HUES48 (cell line): ENCODE data around the gene CDK13.

Source experiments
- H3K27ac ChIP-seq: one replicate; pipeline ENCODE4 v1.7.0; 2013; ENCODE audit warnings: low read depth, low read length, inconsistent platforms
- H3K27me3 ChIP-seq: 2 replicates; pipeline ENCODE4 v1.6.1; 2013; ENCODE audit warnings: mild to moderate bottlenecking, low read length; ENCODE audit not compliant: control insufficient read depth, insufficient read depth
- H3K36me3 ChIP-seq: 2 replicates; pipeline ENCODE4 v1.6.1; 2013; ENCODE audit warnings: low read length; ENCODE audit not compliant: control insufficient read depth, insufficient read depth
- H3K4me1 ChIP-seq: 2 replicates; pipeline ENCODE4 v1.6.1; 2013; ENCODE audit warnings: mild to moderate bottlenecking, low read length; ENCODE audit not compliant: control insufficient read depth, insufficient read depth
- H3K4me3 ChIP-seq: 2 replicates; pipeline ENCODE4 v1.5.1; 2013; ENCODE audit warnings: mild to moderate bottlenecking, low read depth, low read length
- H3K9ac ChIP-seq: 2 replicates; pipeline ENCODE4 v1.6.1; 2013; ENCODE audit warnings: mild to moderate bottlenecking, low read depth, low read length, moderate library complexity
- H3K9me3 ChIP-seq: 2 replicates; pipeline ENCODE4 v1.6.1; 2013; ENCODE audit warnings: low read length; ENCODE audit not compliant: control insufficient read depth, insufficient read depth

CDK13 gene

DNA sequence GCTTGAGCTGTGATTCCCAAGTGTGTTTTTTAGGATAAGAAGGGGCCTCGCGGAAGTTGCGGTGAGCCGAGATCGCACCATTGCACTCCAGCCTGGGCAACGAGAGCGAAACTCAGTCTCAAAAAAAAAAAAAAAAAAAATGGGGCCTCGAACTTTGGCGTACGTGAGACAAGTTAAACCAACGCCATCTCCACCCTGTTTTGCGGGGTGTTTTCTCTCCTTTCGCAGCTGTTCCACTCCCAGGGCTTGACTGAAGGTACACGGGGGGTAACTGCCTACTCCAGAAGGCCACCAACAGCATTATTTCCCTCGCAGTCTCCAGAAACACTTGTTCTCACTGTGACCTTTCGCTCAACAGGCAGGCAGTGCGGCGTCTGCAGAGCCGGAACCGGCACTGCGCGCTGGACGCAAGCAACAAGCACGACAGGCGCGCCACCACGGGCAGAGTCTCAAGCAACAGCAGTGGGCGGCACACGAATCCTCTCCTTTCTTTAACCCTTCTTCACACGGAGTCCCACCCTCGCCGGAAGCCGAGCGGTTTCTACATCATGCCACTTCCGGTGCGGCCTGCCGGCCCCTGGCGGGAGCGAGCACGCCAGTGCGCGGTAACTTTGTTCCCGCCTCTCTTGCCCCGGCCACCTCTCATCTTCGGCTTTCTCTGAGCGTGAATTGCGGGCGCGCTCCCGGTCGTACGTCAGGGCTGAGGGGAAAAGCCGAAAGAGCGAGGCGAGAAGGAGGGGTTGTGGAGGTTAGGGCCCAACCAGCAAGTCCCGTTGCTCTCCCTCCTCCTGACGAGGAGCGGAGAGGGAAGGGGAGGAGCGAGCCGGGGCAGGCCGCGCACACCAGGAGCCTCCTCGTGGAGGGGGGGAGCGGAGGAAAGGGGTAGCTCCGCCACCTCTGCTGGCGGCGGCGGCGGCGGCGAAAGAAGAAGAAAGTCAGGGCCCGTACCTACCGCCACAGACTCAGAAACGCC, 814 bp upstream of the CDK13 start:
- Histone ChIP-seq H3K4me3 (peak overlapping the region; percentile 88), H3K36me3 (no peaks in the 10 kb centered on the region), H3K9ac (peak overlapping the region; percentile 92), H3K4me1 (peaks cover 10% of the 10 kb centered on the region; the same call in 1 of the 2 replicates), H3K9me3 (no peaks in the 10 kb centered on the region), H3K27ac (peak overlapping the region; percentile 100), H3K27me3 (no peaks in the 10 kb centered on the region)

DNA sequence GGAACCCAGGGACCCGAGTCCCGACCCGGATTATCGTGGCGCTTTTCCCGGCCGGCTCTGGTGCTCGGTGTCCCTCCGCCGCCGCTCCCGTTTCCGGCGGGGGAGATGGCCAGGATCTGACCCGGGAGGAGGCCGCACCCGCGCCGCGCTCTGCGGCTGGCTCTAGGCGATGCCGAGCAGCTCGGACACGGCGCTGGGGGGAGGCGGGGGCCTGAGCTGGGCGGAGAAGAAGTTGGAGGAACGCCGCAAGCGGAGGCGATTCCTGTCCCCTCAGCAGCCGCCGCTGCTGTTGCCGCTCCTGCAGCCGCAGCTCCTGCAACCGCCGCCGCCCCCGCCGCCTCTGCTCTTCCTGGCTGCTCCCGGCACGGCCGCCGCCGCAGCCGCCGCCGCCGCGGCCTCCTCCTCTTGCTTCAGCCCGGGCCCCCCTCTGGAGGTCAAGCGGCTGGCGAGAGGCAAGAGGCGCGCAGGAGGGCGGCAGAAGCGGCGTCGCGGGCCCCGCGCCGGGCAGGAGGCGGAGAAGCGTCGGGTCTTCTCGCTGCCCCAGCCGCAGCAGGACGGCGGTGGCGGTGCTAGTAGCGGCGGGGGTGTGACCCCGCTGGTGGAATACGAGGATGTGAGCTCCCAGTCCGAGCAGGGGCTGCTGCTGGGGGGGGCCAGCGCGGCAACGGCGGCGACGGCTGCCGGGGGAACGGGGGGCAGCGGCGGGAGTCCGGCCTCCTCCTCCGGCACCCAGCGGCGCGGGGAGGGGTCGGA, 593 bp downstream of the CDK13 start:
- peak overlapping the region; percentile 88 for H3K4me3 ChIP-seq
- peak overlapping the region; percentile 100 for H3K27ac ChIP-seq
- H3K9ac ChIP-seq = peak overlapping the region; percentile 83
- peaks cover 16% of the 10 kb centered on the region; the same call in 1 of the 2 replicates for H3K4me1 ChIP-seq
- H3K9me3 ChIP-seq = no peaks in the 10 kb centered on the region
- H3K36me3 ChIP-seq = no peaks in the 10 kb centered on the region
- H3K27me3 ChIP-seq = no peaks in the 10 kb centered on the region

DNA sequence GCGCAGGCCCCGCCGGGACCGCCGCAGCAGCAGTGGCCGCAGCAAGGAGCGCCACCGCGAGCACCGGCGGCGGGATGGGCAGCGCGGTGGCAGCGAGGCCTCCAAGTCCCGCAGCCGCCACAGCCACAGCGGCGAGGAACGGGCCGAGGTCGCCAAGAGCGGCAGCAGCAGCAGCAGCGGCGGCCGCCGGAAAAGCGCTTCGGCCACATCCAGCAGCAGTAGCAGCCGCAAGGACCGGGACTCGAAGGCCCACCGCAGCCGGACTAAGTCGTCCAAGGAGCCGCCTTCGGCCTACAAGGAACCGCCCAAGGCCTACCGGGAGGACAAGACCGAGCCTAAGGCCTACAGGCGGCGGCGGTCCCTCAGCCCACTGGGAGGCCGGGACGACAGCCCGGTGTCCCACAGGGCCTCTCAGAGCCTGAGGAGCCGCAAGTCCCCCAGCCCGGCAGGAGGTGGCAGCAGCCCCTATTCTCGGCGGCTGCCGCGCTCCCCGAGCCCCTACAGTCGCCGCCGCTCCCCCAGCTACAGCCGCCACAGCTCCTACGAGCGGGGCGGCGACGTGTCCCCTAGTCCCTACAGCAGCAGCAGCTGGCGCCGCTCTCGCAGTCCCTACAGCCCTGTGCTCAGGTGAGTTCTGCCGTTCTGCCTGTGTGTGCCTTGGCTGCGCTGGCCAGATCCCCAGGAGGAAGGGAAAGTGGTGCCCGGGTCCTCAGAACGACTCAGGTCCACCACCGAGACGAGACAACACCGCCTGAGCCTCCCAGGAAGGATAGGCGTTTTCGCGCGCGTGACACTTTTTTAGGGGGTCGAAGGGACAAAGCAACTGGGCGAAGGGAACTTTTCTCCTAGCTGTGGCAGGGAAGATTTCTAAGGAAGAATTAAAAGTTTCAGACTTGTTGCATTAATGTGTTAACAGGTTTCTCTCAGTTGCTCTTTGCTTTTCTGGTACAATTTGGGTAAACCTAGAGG, 1.5 kb downstream of the CDK13 start:
- H3K9ac ChIP-seq = peak overlapping the region; percentile 75
- H3K4me3 ChIP-seq = peak overlapping the region; percentile 88
- H3K9me3 ChIP-seq = no peaks in the 10 kb centered on the region
- no peaks in the 10 kb centered on the region for H3K27me3 ChIP-seq
- H3K4me1 ChIP-seq = peaks cover 16% of the 10 kb centered on the region; the same call in 1 of the 2 replicates
- H3K27ac ChIP-seq = peak overlapping the region; percentile 100
- no peaks in the 10 kb centered on the region for H3K36me3 ChIP-seq

DNA sequence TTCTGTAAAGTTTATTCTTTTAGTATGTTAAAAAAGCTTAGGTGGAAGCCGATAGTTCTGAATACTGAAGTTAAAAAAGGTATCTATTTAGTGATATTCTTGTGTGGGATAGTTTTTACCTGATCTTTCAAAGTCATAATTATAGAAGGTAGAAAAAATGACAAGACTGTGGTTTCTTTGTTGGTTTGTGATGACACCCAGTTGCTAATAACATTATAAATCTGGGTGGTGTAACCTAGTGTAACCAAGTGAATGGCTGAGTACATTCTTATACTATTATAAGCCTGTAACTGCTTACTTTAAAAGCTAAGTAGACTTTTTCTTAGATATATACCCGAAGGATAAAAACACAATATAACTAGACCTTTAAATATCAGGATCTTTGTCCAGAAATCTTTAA, 2.3 kb downstream of the CDK13 start:
- Histone ChIP-seq H3K36me3 (no peaks in the 10 kb centered on the region), H3K9ac (peak overlapping the region; percentile 75), H3K9me3 (no peaks in the 10 kb centered on the region), H3K27me3 (no peaks in the 10 kb centered on the region), H3K4me3 (peak overlapping the region; percentile 88), H3K27ac (no peak overlapping the region), H3K4me1 (peaks cover 16% of the 10 kb centered on the region)

DNA sequence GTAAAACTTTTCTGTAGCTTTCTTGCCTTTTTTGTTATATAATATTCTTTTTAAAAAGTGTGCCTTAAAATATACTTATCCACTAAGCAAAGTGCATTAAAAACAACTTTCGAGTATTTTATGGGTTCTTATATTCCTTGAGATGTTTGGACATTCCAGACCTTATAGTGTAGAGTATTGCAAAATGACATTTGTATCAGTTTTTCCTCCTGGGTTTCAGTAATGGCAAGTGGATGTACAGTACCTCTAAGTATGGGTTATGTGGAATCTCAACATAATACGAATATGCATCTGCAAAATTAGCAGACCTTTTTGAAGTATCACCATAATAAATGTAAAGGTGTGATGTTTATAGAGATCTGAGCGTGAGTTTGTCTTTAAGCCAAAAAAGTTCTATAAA, 2.7 kb downstream of the CDK13 start:
- H3K36me3 ChIP-seq = no peaks in the 10 kb centered on the region
- peaks cover 21% of the 10 kb centered on the region for H3K4me1 ChIP-seq
- no peak overlapping the region for H3K27ac ChIP-seq
- no peaks in the 10 kb centered on the region for H3K27me3 ChIP-seq
- H3K9ac ChIP-seq = peak overlapping the region; percentile 75; the same call in 1 of the 2 replicates
- H3K4me3 ChIP-seq = peak overlapping the region; percentile 88
- no peaks in the 10 kb centered on the region for H3K9me3 ChIP-seq

DNA sequence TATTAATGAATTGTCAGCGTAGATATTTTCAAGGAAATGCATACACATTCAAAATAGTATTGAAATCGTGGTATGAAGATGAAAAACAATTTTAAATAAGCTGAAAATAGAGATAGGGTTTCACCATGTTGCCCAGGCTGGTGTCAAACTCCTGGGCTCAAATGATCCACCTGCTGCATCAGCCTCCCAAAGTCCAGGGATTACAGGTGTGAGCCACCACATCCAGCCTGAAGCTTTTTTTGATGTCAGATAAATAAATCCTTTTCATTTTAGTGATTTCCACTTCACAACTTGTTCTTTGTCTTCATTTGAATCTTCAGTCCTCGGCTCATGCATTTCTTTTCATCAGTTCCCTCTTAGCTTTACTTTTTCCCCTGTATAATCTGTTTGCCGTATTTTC, 4.6 kb downstream of the CDK13 start:
- peaks cover 27% of the 10 kb centered on the region for H3K4me1 ChIP-seq
- no peaks in the 10 kb centered on the region for H3K36me3 ChIP-seq
- H3K9ac ChIP-seq = no peak overlapping the region
- H3K27ac ChIP-seq = no peak overlapping the region
- H3K27me3 ChIP-seq = no peaks in the 10 kb centered on the region
- H3K9me3 ChIP-seq = no peaks in the 10 kb centered on the region
- no peak overlapping the region; the same call in 1 of the 2 replicates for H3K4me3 ChIP-seq

DNA sequence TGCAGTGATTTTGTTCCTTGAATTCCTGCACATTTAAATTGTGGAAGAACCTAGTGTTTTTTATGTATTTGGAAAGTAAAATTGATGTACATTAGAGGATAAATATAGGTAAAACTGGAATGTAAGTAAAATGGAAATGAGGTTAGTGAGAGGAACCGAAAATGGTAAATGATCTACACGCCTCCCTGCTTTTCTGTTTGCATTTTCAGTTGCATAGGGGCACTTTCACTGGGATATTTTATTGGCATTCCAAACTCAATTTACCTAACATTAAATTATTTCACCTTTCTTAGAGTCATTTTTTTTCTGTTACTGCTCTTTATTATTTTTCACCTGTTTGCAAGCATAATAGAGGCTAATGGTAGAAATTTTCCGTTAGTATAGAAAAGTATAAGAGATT, 8.0 kb downstream of the CDK13 start:
- Histone ChIP-seq H3K36me3 (no peaks in the 10 kb centered on the region), H3K4me3 (no peak overlapping the region), H3K27ac (no peak overlapping the region), H3K9ac (no peak overlapping the region), H3K9me3 (no peaks in the 10 kb centered on the region), H3K4me1 (peaks cover 27% of the 10 kb centered on the region), H3K27me3 (no peaks in the 10 kb centered on the region)

DNA sequence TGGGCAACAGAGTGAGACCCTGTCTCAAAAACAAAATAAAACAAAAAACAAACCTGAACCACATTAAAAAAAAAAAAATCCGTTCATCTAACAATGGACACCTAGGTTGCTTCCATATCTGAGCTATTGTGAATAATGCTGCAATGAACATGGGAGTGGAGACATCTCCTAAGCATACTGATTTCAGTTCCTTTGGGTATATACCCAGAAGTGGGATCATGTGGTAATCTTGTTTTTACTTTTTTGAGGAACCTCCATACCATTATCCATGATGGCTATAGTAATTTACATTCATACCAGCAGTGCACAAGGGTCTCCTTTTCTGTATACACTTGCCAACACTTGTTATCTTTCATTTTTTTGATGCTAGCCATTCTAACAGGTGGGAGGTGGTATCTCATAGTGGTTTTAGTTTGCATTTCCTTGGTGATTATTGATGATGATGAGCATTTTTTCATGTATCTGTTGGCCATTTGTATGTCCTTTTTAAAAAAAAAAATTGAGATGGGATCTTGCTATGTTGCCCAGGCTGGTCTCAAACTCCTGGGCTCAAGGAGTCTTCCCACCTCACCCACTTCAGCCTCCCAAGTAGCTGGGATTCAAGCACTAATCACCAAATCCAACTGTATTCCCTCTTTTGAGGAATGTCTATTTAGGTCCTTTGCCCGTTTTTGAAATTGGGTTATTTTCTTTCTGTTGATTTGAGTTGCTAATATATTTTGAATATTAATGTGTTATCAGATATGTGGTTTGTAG, 17.5 kb downstream of the CDK13 start:
- H3K27me3 ChIP-seq = no peaks in the 10 kb centered on the region
- no peaks in the 10 kb centered on the region for H3K36me3 ChIP-seq
- H3K4me3 ChIP-seq = no peak overlapping the region
- no peaks in the 10 kb centered on the region for H3K9me3 ChIP-seq
- H3K27ac ChIP-seq = no peak overlapping the region
- H3K4me1 ChIP-seq = peaks cover 18% of the 10 kb centered on the region
- H3K9ac ChIP-seq = no peak overlapping the region

DNA sequence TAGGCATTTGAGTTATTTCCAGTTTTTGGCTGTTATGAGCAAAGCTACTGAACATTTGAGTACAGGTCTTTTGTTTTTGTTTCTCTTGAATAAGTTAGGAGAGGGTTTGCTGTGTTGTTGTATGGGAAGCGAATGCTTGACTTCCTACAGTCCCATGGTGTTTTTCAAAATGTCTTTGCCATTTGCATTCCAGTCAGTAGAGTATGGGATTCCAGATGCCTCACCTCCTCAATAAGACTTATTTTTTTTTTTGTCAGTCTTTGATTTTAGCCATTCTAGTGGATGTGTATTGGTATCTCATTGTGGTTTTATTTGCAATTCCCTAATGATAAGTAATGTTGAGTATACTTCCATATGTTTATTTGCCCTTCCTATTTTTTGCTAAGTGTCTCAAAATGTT, 19.4 kb downstream of the CDK13 start:
- Histone ChIP-seq H3K4me1 (peaks cover 18% of the 10 kb centered on the region), H3K9me3 (no peaks in the 10 kb centered on the region), H3K27ac (no peak overlapping the region), H3K9ac (no peak overlapping the region), H3K27me3 (no peaks in the 10 kb centered on the region), H3K36me3 (no peaks in the 10 kb centered on the region), H3K4me3 (no peak overlapping the region)

DNA sequence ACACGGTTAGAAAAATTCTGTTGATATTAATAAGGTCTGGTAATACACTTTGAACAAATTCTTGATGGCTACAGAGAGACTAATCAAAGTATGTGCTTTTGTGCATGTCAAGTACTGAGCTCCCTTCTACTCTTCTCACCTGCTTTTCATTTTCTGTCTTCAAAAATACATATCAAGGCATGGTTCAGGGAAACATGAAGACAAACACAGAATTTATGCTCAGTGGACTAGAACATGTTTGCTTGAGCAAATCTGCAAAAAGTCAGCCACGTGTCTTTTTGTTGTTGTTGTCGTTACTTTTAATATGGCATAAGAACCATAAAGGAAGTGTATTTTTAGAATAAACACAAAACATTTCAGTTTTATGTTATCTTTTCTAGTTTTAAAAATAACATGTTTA, 21.9 kb downstream of the CDK13 start:
- Histone ChIP-seq H3K4me3 (no peak overlapping the region), H3K4me1 (peaks cover 25% of the 10 kb centered on the region), H3K27ac (no peak overlapping the region), H3K27me3 (no peaks in the 10 kb centered on the region), H3K36me3 (no peaks in the 10 kb centered on the region), H3K9ac (no peak overlapping the region), H3K9me3 (no peaks in the 10 kb centered on the region)
